ENCODE results near the gene ZNF185.
A peak's percentile ranks its signal among the peaks of the same experiment; 100 is the strongest.
"Not testable (repeated sequence)": the region's sequence is repeated elsewhere in the genome, so short reads cannot be mapped to it uniquely, and the experiment has no call there.

ZNF185 gene

DNA sequence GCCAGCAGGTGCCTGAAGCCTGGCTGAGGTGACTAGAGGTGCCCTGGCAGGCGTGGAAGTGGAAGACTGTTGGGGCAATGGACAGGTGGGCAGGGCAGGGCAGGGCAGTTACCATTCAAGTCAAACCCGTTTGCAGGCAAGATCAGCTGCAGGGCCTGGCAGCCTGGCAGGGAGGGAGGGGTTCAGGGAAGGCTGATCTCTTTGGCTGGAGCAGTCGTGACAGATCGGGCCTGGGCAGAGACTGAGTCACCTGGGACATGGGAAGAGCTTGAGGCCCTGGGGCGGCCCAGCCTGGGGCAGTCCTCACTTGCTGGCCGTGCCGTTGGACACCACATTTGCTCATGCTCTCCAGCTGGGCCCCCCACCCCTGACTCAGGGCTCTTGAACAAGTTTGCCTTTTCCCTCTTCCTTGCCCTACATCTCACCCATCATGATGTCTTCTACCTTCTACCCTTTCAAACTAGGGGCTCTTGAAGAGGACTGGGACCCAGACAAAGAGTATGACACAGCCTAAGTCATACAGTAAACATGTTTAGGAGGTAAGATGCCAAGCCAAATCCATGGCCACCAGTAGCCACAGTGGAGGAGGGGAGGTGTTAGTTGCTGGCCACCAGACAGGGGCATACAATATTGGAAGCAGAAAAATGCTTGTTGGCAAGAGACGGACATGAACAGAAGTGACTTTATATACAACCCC is 2.0 kb upstream of the ZNF185 start:
- no peak for DNase-seq

DNA sequence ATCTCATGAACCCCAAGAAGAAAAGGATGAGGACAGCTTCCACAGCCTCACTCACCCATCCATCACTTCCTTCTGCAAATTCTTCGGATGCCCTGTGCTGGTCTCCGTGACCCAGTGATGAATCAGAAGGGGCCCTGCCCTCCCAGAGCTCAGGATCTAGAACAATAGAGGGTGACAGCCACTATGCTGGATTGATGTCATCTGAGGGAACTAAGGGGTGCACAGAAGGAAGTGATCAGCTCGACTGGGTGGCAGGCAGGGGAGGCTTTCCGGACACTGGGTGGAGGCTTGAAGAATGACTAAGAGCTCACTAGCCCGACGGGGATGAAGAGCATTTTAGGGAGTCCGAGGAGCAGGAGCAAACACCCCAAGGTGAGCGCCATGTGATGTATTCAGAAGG is 1.4 kb upstream of the ZNF185 start:
- DNase-seq = no peak

DNA sequence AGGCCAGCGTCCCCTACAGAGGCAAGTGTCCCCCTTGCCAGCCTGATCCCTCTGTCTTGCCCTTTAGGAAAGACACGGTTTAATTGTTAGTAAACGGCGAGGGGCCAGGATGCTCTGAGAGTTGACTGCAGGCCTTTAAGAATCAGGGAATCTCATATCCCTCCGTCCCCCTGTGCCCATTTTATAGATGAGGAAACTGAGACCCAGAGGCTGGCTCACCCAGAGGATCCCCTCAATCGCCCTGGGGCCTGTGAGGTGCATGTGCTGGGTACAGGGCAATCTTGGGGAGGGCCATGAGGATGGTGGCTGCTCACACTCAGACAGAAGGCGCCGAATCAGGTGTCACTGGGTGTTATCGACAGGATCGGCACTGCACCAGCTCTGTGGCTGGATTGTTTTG is 575 bp downstream of the ZNF185 start:
- DNase-seq = no peak

DNA sequence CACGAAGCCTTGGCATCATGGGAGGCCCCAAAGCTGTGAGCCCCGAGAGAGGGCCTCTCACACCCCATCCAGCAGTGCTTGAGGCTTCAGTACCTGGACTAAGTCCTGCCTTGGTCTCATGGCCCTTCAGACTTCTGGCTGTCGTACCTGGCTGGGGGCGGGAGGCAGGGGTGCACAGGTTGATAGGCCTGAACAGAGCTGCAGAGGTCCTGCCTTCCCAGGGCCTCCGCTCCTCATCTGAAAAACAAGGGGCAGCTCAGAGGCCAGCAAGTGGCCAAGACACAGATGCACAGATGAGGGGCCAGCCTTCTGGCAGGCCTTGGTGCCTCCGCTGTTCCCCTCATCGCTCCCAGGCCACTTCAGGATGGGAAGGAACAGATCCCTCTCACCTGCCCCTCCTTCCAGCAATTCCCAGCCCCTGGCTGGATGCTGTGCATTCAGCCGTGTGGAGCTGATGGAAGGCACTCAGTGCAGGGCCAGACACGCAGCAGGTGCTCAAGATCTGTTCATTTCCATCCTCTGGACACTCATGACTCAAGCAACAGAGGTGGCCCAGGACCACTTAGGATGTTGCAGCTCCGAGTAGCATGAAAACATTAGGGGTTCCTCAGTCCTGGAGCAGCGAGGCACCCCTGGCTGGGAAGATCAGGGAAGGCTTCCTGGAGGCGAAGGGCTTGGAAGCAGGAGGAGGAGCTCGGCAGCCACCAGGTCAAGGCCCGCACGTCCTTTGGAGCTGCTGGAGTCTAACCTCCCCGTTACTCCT is 1.4 kb downstream of the ZNF185 start:
- DNase-seq = no peak

DNA sequence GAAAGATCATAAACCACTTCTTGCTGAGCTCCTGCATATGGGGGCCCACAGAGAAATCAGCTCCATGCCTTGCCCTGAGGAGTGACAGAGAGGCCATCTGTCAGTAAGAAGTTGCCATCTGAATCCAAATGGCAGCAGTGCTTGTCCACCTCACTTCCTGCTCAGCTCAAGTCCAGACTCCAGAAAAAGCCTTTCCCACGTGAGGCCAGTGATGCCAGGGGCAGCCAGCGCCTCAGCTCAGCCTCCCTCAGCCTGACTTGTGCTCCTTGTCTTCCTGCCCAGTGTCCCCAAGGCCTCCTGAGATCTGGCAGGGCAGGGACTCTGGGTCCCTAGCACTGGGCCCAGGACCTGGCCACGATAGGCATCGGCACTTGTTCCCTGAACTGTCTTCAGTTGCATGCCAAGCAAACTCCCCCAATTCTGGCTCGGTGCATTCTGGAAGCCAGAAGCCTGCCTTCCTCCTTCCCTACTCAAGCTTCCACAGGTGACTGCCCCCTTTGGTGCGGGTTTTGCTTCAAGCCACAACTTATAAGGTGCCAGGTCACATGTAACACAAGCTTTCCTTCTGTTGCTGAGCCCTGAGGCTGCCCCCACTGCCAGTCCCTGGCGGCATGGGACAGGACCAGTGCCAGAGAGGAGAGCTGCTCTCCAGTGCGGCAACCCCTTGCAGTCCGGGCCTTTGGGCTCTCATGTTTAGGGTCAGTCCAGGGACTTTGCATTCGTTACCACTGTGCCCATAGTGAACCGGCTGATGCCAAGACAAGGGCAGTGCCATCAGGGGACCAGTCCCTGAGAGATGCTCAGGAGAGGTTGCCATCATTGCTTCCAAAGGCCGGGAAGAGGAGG is 2.2 kb downstream of the ZNF185 start:
- DNase-seq = no peak

DNA sequence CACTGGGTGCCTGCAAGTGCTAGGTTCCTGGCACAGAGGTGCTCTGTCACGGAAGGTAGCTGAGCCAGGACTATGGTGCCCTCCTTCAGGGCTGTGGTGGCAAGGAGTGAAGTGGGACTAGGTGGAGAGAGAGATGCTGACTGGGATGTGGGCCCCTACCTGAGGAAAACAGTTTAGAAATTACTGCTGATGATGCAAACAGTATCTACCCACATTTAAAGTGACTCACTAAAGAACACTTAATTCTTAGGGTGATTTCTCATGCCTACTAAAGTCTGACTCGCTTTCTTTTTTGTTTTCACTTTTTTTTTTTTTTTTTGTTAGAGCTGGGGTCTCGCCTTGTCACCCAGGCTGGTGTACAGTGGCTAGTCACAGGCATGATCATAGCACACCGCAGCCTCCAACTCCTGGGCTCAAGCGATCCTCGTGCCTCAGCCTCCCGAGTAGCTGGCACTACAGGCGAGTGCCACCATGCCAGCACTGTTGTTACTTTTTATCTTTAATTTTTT is 3.1 kb downstream of the ZNF185 start:
- DNase-seq = no peak

DNA sequence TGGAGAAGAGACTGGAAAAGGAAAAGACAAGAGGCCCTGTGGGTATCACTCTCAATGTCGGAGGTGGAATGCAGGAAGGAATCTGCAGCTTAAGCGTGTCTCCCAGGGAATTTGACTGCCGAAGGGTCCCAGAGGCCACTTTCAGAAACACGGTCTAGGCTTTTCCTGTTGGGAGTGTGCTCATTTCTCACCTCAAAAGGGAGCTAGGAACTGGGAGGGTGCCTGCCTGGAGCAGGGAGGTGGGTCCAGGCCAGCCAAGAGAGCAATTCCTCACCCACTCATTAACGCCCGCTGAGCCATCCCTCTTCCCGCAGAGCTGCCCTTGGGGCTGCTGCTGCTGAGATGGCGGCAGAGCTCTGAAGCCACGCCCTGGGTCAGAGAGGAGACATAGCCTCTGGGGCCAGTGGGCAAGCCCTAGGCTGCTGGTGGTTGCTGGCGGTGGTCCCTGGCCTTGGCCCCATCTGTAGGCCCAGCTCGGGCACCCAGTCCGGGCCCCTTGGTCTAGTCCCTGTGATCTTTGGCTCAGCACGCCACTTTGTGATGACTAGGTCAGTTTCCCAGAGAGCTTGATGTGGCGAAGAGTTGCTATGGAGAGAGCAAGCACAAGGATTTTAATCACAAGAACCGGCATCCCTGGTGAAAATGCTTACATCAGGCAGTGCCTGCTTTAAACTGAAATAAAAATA is 4.1 kb downstream of the ZNF185 start:
- DNase-seq = no peak

DNA sequence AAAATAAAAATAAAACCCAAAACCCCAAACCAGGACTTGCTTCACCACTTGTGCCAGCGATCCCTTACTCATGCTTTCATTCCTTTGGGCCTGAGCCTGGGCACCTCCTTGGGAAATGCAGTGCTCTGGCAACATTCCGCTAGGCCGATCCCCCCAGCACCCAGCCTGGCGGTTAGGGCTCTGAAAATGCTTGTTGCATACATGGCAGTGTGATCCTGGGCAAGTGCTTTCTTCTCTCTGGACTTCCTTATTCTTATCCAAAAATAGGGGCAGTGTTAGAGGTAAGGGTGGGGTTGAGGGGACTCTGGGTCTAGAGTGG is 4.6 kb downstream of the ZNF185 start:
- no peak for DNase-seq

DNA sequence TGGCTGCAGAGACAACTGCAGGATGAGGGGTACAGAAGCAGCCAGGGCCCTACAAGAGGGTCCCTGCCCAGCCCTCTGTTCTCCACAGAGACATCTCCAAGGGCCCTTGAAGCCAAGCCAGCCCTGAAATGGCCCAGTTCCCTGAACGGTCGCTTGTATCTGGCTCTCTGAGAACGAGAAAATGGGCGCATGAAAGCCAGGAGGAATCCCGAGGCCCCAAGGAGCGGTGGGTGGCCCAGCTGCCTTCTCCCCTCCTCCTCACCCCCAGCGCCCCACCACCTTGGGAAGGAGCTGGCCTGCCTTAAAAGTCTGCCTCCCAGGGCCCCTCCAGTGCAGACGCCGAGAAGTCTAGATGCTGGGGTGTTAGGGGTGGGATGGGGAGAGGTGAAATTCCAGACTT is 5.7 kb downstream of the ZNF185 start:
- no peak for DNase-seq

DNA sequence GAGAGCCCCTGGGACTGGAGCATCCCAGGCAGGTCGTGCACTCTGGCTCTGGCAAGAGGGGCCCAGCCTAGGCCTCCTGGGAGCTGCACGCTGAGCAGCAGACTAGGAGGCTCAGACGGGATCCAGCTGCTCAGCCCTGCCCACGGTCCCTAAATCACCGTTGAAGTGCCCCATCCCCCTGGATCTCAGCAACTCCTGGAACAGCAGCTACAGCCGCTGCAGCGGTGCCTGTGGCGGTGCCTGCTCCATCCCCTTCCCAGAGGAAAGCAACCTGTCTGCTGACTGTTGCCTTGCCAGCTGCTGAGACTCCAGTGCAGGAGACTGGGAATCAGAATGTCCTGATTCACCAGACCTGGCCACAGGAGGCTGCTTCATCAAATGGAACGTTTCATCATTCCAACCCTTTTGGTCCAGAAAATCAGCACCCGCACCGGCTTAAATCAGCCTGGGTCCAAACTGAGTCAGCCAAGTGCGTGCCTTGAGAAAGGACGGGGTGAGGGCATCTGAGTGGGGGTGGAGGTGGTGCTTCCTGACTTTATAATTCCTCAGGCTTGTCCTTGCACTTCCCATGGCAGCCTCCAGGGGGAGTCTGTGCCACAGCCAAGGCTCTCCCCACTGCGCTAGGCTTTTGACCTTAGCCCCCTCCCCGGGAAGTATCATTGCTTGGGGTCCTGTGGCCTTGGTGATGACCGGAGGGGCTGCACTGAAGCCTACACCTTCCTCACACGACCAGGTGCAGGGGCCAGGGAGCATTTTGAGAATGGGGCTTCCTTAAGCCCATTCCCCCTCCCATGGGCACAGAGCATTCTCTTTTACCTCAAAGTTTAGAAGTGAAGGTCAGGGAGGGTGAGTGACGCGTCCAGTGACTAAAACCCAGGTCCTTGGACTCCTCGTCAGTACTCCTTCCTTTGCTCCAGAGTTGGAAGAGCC is 6.5 kb downstream of the ZNF185 start:
- peak; percentile 26 for DNase-seq

DNA sequence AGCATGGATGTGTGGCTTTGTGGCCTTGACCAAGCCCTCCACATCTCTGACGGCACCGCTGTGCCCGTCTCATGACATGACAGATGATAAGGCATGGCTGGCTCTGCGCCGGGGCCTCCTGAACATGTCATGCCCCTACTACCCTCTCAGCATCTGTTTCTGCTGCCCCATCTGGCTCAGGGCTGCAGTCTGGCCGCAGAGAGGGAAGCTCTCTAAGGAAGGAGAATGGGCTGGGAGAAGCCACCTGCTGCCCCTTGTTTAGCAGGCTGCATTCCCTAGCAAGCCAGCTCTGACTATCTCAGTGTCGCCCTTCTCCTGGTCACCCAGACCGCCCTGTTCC is 7.2 kb downstream of the ZNF185 start:
- peak; percentile 88 for DNase-seq

DNA sequence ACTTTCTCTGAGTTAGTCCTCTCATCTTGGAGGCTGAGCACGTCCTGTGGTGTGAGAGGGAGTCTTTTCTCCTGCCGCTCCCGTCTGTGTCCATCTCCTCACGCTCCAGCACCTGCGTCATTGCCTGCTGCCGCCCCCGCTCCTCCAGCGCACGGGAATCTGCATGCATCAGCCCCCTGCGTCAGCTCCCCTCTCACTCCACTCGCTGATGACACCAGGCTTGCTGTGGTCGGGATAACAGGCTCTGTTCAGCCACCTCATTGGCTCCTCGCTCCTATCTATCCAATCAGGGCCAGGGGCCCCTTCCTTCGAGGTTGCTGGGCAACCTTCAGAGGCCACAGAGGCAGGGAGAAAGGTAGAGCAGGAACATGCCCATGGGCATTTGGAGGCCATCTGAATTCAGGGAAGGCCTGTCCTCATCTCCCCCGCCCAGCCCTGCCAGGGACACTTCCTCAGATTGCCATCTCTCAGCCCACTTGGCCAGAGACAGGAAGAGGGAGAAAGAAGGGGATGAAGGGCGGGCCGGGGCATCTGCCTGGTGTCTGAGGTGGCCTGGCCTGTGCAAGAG is 9.3 kb downstream of the ZNF185 start:
- DNase-seq = no peak

DNA sequence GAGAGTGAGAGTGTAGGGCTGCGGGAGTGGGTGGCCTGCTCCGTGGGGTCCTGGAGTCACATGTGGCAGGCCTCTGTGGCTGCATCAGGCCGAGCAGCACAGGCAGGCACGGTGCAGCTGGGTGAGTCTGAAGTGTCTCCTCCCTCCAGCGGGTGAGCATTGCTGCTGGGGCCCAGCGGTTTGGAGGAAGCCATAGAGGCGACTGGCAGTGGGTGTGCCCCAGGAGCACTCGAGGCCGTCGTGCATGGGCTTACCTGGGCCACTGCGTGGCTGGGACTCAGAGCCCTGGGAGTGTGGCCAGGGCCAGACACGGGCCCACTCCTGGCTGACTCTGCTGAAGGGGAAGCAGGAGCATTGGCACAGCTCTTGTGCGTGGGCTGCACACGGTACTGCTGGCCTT is 10.6 kb downstream of the ZNF185 start:
- no peak for DNase-seq

DNA sequence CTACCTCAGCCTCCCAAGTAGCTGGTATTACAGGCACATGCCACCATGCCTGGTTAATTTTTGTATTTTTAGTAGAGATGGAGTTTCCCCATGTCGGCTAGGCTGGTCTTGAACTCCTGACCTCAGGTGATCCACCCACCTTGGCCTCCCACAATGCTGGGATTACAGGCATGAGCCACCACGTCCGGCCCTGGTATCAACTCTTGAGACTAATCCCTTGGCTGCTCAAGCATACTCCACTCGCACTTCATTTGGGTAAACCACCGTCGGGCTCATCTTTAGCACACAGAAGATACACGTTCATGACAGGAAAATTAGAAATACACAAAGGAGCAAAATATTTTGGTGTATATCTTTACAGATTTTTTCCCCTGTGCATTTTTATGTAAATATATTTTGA is 12.2 kb downstream of the ZNF185 start:
- not testable (repeated sequence) for DNase-seq

DNA sequence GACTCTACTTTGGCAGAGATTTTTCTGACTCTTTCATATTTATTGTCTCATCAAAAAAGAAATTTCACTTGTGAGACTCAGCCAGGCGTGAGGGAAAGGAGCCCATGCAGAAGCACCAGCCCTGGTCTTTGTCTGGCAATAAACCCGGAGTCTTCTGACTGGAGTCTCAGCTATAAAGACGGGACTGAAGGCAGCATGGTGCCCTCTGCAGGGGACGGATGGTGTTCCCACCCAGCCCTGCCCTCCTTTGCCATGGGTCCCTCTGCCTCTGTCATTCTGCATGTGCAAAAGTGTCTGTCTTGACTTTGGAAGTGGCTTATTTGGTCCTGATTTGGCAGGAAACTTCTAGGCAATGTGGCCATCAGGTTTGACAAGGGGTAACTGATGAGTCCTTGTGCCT is 14.2 kb downstream of the ZNF185 start:
- no peak for DNase-seq

DNA sequence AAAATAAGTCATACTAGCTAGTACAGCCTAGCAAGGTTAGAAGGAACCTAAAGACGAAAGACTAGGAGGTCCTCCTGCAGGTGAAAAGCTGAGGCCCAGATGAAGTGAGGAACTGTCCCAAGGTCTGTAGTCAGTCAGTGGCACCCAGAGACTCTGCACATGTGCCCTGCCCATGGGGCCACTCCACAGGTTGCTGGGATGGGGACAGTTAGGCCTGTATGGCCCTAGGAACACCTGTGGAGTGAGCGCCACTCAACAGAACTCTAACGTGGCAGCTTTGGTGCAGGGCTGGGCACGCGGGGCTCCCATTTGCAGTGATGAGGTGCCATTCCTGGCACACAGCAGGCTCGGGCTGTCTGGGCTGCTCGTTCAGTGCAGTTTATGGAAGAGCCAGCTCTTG is 14.8 kb downstream of the ZNF185 start:
- no peak for DNase-seq

DNA sequence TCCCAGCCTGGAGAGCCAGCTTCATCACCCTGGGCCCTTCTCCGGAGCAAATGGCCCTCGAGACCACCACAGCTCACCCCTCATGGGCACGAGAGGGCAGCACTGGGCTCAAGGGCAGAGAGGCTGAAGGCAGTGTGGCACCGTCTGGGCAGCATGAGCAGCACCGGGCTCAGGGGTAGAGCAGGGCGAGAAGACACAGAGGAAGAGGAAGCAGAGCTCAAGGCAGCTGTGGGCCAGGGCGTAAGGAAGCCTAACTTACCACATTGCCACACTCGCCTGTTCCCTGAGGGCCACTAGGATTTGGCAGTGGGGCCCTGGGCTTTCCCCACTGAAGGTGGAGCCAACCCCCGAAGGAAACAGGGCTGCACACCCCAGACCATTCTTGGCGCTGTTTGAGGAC is 15.5 kb downstream of the ZNF185 start:
- no peak for DNase-seq

DNA sequence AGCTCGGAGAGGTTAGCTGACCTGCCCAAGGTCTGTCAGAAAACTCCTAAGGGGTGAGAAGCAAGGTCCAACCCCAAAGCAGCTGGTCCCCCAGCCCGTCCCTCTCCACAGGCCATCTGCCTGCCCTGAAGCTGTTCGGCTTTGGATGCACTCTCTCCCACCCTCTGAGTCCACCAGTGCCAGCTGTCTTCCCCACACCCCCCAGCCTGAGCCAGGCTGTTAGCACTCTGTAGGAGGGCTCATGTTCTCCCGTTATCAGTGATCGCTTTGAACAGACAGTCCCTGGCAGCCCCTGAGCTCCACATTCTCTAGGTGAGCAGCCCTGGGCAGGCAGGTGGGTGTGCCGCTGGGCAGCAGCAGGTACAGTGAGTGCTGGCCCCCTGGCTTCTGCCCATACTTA is 16.0 kb downstream of the ZNF185 start:
- peak; percentile 91 for DNase-seq

DNA sequence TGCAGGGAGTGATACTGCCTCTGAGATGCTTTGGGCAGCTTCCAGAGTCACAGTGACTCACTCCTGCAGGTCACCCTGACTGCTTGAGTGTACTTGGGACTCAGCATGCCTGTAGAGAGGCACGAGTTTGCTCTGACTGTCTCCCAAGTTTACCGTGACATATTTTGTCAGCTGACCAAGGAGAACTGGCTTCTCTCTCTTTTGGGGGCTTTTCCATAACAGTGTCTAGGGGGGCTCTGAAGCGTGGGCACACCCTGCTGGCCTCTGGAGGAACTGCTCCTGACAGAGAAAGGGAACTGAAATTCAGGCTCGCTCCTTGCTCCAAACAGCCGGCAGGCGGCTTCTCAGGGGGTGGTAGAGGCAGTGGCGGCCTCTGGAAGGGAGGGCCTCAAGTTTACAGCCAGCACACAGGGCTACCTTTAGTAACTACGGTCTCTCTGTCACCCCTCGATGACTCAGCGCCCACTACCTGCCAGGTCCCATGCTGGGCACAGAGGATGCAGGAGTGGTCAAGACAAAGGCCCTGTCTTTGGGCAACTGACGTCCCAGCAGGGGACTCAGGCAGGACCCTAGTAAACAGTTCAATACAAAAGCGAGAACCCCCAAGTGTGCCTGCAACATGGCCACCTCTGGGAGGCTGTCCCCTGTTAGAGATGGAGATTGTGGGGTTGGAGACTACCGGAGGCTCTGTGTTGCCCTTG is 17.8 kb downstream of the ZNF185 start:
- DNase-seq = peak; percentile 46

DNA sequence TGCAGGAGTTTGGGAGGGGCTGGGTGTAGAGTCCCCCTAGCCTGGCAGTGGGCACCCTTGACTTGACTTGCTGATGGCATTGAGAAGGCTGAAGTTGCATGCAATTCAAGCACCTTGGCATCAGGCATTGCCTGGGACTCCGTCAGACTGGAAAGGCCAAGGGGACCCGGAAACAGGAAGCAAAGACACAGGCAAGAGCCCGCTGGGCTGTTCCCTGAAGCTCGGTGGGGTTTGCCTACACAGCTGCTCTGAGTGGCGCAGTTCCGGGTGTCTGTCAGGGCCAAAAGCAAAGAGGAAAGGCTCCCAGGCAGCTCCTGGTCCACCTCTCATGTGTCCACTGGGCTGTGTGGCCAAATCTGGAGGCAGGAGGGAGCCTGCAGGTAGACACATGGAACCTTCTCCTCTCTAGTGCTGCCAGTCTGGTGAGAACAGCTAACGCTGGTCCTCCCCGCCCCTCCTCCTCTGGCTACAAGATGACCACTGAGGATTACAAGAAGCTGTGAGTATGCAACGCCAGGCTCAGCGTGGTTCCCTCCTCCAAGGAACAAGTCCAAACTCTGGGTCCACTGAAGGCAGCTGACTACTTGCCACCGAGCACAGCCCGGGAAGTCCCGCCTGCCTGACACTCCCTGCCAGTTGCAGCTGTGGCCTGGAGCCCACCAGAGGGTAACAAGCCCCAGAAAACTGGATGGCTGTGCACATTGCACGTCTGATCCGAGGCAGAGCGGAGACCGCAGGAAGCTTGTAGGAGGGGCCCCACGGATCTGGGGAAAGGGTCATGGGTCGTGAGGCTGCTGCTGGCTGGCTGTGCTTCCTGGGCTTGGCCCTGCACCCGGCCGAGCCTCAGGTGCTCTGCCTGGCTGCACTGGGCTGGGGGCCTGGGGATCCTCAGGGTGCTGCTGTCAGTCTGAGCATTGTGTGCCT is 20.1 kb downstream of the ZNF185 start:
- no peak for DNase-seq
